ENCODE measurements around the gene DLG2. TPM values are rescaled to one million over a fixed set of nuclear protein-coding genes. Genes with fewer than 3 reads are reported as not detected.

The DLG2 gene
- total and polyA plus RNA-seq, 9 donors = 2.5 to 20.7 (median 12.0) TPM

DNA sequence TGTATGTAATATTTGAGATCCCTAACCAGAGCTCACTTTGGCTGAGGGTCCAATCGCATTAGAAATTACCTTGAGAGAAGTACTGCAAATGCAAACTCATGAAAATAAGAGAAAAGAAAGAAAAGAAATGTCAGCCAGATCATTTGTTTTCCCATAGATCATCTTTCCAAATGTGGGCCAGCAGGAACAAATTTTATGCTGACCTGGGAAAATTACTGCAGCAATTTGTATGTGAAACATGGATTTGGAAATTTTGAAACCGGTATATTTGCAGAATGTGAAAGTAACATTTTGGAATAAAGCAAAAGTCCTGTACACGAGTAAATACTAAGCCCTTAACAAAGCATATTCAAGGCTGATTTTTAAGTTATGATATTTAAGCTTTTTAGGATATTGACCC is 1282.1 kb downstream of the DLG2 start:
- Histone ChIP-seq H3K4me3 (no peak overlapping the region), H3K27ac (no peak overlapping the region), H3K27me3 (no peaks in the 10 kb centered on the region), H3K36me3 (no peaks in the 10 kb centered on the region), H3K4me1 (ENCODE audit: insufficient read depth) (peaks cover 1% of the 10 kb centered on the region), H3K9me3 (no peaks in the 10 kb centered on the region)
- WGBS, 3 donors = 68 to 75% (median 71%) methylated on average over 3 of the region's 3 CpGs
- intact Hi-C loops (cut with DNase I) = no loop called here
- TF ChIP-seq POLR2A (IDR thresholded peaks at IDR 0.05) = no peak
- no peak for TF ChIP-seq EP300 (IDR thresholded peaks at IDR 0.05)
- TF ChIP-seq, protein P1, sequence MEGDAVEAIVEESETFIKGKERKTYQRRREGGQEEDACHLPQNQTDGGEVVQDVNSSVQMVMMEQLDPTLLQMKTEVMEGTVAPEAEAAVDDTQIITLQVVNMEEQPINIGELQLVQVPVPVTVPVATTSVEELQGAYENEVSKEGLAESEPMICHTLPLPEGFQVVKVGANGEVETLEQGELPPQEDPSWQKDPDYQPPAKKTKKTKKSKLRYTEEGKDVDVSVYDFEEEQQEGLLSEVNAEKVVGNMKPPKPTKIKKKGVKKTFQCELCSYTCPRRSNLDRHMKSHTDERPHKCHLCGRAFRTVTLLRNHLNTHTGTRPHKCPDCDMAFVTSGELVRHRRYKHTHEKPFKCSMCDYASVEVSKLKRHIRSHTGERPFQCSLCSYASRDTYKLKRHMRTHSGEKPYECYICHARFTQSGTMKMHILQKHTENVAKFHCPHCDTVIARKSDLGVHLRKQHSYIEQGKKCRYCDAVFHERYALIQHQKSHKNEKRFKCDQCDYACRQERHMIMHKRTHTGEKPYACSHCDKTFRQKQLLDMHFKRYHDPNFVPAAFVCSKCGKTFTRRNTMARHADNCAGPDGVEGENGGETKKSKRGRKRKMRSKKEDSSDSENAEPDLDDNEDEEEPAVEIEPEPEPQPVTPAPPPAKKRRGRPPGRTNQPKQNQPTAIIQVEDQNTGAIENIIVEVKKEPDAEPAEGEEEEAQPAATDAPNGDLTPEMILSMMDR (IDR thresholded peaks at IDR 0.05) = no peak
- no peak for DNase-seq

DNA sequence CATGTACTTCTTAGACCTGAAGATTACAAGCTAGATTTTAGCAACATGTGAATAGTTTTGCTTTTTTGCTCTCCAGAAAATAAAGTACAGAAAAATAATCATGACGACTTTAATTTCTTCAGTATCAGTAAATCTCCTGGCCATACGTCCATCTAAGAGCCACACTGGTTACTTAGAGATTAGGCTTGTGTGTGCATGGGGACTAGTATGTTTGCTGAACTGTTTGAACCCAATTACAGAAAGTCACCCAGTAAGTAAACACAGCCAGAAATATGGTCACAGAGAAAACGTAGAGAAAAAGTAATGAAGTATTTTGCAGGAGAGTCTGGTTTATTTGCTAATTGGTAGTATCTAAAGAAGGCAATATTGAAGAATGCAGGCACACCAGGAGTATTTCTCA is 1287.3 kb downstream of the DLG2 start:
- no peak for TF ChIP-seq EP300 (IDR thresholded peaks at IDR 0.05)
- TF ChIP-seq, protein P1 (IDR thresholded peaks at IDR 0.05) = no peak
- TF ChIP-seq POLR2A (IDR thresholded peaks at IDR 0.05) = no peak
- Histone ChIP-seq H3K4me3 (no peak overlapping the region), H3K36me3 (no peaks in the 10 kb centered on the region), H3K27ac (no peak overlapping the region), H3K4me1 (ENCODE audit: insufficient read depth) (no peaks in the 10 kb centered on the region), H3K9me3 (no peaks in the 10 kb centered on the region), H3K27me3 (no peaks in the 10 kb centered on the region)
- no peak for DNase-seq
- WGBS, 3 donors = 79 to 85% (median 80%) methylated on average over 3 of the region's 3 CpGs
- intact Hi-C loops (cut with DNase I) = no loop called here

DNA sequence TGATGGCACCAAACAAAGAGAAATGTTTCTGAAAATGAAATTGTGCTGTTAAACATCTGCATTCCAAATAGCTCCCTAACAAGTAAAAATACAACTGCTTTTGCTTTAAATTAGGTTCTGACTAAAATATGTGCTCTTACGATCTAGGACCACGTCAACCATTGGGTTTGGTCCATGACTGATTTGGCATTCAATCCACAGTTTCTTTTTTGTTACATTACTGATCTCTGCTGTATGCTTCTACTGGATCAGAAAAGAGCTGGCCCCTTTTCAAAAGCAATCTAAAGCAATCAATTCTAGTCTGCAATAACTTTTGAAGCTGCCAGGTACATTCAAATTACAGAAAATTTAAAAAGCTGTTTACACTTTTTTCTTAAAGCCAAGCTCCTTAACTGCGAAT is 1293.9 kb downstream of the DLG2 start:
- TF ChIP-seq EP300 (IDR thresholded peaks at IDR 0.05) (no peak), POLR2A (IDR thresholded peaks at IDR 0.05) (no peak)
- TF ChIP-seq, protein P1 (IDR thresholded peaks at IDR 0.05) = no peak
- Histone ChIP-seq H3K27me3 (no peaks in the 10 kb centered on the region), H3K27ac (no peak overlapping the region), H3K36me3 (no peaks in the 10 kb centered on the region), H3K9me3 (no peaks in the 10 kb centered on the region), H3K4me1 (ENCODE audit: insufficient read depth) (no peaks in the 10 kb centered on the region), H3K4me3 (no peak overlapping the region)
- WGBS, 3 donors = 49 to 53% (median 49%) methylated on average over 3 of the region's 3 CpGs
- intact Hi-C loops (cut with DNase I) = no loop called here
- DNase-seq = no peak

DNA sequence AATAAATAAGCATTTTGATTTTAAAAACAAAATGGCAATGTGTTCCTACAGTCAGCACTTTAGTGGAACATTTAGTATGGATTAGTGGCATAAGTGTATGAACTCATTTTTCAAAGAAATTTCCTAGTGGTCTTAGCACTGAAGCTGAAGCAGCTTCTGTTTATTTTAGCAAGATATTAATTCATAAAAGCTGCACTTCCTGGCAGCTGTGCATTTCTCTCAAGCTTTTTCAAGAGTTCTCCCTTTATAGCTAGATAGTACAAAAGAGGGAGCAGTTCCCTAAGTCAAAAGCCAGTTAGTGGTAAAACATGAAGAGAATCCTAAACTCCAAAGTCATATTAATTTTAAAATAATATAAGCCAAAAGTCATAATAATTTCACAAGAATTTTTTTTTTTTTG is 1304.9 kb downstream of the DLG2 start:
- Histone ChIP-seq H3K4me1 (ENCODE audit: insufficient read depth) (no peaks in the 10 kb centered on the region), H3K27me3 (no peaks in the 10 kb centered on the region), H3K36me3 (no peaks in the 10 kb centered on the region), H3K27ac (no peak overlapping the region), H3K4me3 (no peak overlapping the region), H3K9me3 (no peaks in the 10 kb centered on the region)
- TF ChIP-seq POLR2A (IDR thresholded peaks at IDR 0.05) (no peak), EP300 (IDR thresholded peaks at IDR 0.05) (no peak)
- TF ChIP-seq, protein P1 (IDR thresholded peaks at IDR 0.05) = no peak
- intact Hi-C loops (cut with DNase I) = no loop called here
- DNase-seq = no peak

DNA sequence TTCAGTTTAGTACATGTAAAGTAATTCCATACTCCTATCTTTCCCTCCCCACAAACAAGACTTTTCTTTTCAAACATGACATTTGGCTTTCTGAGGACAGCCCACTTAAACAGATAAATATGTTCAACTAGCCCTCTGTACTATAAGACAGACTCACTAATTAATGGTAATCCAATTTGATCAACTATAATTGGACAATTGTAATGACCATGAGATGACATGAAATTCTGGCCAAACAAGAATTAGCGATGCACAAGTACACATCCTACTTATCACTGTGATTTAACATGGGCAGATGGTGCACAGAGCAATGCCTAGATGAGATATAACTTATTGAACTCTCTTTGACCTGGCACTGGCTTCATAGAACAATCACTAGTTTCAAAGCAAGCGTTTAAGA is 1307.3 kb downstream of the DLG2 start:
- Histone ChIP-seq H3K27ac (no peak overlapping the region), H3K27me3 (no peaks in the 10 kb centered on the region), H3K9me3 (no peaks in the 10 kb centered on the region), H3K4me1 (ENCODE audit: insufficient read depth) (no peaks in the 10 kb centered on the region), H3K4me3 (no peak overlapping the region), H3K36me3 (no peaks in the 10 kb centered on the region)
- WGBS, 3 donors = 64 to 83% (median 82%) methylated on average over 2 of the region's 2 CpGs
- DNase-seq = no peak
- TF ChIP-seq, protein P1 (IDR thresholded peaks at IDR 0.05) = no peak
- TF ChIP-seq POLR2A (IDR thresholded peaks at IDR 0.05) (no peak), EP300 (IDR thresholded peaks at IDR 0.05) (no peak)
- intact Hi-C loops (cut with DNase I) = no loop called here

Measured in ovary (tissue), 9 donors.